Mucosa of stomach (tissue), 1 donor: ENCODE data around the gene RSPO3.
"Not testable (repeated sequence)": the region's sequence is repeated elsewhere in the genome, so short reads cannot be mapped to it uniquely, and the experiment has no call there.

ENCODE experiments used
- H3K27me3 ChIP-seq: one replicate; pipeline ENCODE4 v1.7.0; 2013; ENCODE audit warnings: mild to moderate bottlenecking, low read length; ENCODE audit not compliant: control insufficient read depth, insufficient read depth
- H3K36me3 ChIP-seq: one replicate; pipeline ENCODE4 v1.7.0; 2013; ENCODE audit warnings: low read length; ENCODE audit not compliant: control insufficient read depth, insufficient read depth
- H3K4me1 ChIP-seq: one replicate; pipeline ENCODE4 v1.7.0; 2013; ENCODE audit warnings: mild to moderate bottlenecking, low read length; ENCODE audit not compliant: control insufficient read depth, insufficient read depth
- H3K4me3 ChIP-seq: one replicate; pipeline ENCODE4 v1.7.0; 2013; ENCODE audit warnings: low read length
- H3K9ac ChIP-seq: one replicate; pipeline ENCODE4 v1.7.0; 2013; ENCODE audit warnings: mild to moderate bottlenecking, low read length, moderate library complexity
- H3K9me3 ChIP-seq: one replicate; pipeline ENCODE4 v1.7.0; 2013; ENCODE audit warnings: mild to moderate bottlenecking, low read length, moderate library complexity; ENCODE audit not compliant: control insufficient read depth
- donor health status: Pancreatic carcinoma.

Gene RSPO3

DNA sequence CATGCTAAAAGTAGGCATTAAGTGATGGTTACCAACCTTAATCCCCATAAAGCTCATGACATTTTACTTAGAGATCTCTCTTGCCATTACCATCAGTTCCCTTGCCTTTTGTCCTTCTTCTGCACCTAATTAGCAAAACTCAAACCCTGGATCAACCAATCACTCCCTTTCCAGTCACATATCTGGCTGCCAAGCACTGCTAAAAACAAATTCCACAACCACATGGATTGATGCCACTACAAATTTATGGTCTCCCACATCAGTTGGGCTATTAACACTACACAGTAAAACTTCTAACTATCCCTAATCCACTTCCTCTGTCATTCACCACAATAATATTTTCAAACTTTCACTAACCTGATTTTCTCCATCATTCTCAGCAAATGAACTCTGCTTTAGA is 93.9 kb downstream of the RSPO3 start:
- no peaks in the 10 kb centered on the region for H3K4me1 ChIP-seq
- H3K4me3 ChIP-seq, result no peak overlapping the region
- no peaks in the 10 kb centered on the region for H3K27me3 ChIP-seq
- H3K9ac ChIP-seq, result no peak overlapping the region
- H3K36me3 ChIP-seq, result no peaks in the 10 kb centered on the region
- no peaks in the 10 kb centered on the region for H3K9me3 ChIP-seq

DNA sequence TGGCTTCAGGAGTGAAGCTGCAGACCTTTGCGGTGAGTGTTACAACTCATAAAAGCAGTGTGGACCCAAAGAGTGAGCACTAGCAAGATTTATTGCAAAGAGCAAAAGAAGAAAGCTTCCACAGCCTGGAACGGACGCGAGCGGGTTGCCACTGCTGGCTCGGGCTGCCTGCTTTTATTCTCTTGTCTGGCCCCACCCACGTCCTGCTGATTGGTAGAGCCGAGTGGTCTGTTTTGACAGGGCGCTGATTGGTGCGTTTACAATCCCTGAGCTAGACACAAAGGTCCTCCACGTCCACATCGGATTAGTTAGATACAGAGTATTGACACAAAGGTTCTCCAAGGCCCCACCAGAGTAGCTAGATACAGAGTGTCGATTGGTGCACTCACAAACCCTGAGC is 95.6 kb downstream of the RSPO3 start:
- H3K36me3 ChIP-seq, H3K4me1 ChIP-seq, H3K9ac ChIP-seq, H3K4me3 ChIP-seq, H3K9me3 ChIP-seq, H3K27me3 ChIP-seq: not testable (repeated sequence)

DNA sequence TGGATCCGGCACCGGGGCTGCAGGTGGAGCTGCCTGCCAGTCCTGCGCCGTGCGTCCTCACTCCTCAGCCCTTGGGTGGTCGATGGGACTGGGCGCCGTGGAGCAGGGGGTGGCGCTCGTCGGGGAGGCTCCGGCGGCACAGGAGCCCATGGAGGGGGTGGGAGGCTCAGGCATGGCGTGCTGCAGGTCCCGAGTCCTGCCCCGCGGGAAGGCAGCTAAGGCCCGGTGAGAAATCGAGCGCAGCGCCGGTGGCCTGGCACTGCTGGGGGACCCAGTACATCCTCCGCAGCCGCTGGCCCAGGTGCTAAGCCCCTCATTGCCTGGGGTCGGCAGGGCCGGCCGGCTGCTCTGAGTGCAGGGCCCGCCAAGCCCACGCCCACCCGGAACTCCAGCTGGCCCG is 96.1 kb downstream of the RSPO3 start:
- H3K9ac ChIP-seq, H3K4me1 ChIP-seq, H3K27me3 ChIP-seq, H3K36me3 ChIP-seq, H3K9me3 ChIP-seq, H3K4me3 ChIP-seq: not testable (repeated sequence)

DNA sequence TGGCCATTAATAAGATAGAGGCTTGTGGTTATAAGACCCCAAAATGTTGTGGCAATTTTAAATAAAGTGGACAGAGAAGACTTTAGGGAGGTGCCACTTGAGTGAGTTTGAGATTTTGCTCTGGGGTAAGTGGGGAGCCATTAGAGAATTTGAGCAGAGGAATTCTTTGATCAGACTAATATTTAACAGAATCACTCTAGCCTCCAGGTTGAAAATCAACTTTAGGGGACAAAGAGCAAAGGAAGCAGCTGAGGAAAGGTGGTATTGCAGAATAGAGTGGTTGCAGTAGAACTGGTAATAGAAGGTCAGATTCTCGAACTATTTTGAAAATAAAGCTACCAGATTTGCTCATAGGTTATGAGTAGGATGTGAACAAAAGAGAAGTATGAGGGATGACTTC is 97.5 kb downstream of the RSPO3 start:
- Histone ChIP-seq H3K4me3 (no peak overlapping the region), H3K9ac (no peak overlapping the region), H3K9me3 (no peaks in the 10 kb centered on the region), H3K4me1 (no peaks in the 10 kb centered on the region), H3K27me3 (no peaks in the 10 kb centered on the region), H3K36me3 (no peaks in the 10 kb centered on the region)

DNA sequence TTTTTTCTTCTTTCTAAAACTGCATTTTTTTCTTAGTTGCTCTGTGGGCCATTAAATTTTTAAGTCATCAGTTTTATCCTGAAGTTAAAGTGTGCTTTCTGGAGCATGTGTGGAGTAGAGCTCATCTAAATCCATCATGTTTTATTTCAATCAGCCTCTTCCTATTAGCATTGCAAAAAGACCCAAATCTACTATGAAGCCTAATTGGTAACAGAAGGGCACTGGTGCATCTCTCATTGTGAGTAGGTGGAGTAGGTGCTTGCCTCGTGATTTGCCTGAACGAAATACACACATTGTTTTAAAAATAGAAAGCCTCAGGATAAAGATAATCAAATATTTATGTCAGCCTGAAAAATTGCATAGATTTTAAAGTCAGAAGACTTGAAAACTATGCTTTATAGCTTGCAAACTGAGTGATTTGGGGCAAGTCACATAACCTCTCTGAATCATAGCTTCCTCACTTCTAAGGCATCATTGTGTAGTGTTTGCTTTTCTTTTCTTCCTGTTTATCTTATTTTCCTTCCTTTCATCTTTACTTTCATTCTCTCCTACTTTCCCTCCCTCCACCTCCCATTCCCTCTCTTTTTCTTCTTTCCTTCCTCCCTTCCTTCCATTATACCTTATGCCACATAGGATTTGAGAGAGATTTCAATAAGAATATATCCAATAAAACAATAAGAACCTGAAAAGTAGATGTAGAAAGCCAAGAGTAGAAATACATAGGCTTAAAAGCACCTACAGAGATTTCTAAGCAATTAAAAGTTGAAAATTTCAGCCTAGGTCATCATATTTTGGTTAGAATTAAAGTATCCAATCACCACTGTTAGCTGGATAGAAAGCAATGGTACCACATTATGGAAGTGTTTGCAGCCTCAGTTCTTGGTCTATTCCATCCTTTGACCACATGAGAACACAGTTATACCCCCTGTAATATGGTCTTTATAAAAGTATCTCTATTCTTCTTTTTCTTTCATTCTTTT is 98.6 kb downstream of the RSPO3 start:
- no peaks in the 10 kb centered on the region for H3K27me3 ChIP-seq
- H3K36me3 ChIP-seq, result no peaks in the 10 kb centered on the region
- no peaks in the 10 kb centered on the region for H3K9me3 ChIP-seq
- no peak overlapping the region for H3K4me3 ChIP-seq
- H3K9ac ChIP-seq, result no peak overlapping the region
- no peaks in the 10 kb centered on the region for H3K4me1 ChIP-seq

DNA sequence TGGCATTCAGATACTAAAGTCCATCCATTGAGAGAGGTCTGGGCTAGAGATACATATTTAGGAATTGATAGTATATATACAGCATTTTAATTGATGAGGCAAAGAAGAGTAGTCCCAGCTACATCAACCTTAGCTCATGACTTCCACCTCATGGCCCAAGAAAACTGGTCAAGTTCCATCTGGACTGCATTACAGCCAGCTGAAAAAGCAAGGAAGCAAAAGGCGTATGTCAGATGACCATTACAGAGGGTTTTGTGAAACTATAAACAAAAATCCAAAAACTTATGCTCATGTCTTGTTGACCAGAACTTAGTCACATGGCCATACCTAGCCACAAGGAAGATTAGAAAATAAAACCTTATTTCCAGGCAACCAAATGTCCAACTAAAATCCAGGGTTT is 101.4 kb downstream of the RSPO3 start:
- H3K27me3 ChIP-seq, result no peaks in the 10 kb centered on the region
- H3K36me3 ChIP-seq, result no peaks in the 10 kb centered on the region
- H3K9ac ChIP-seq, result no peak overlapping the region
- no peaks in the 10 kb centered on the region for H3K4me1 ChIP-seq
- H3K4me3 ChIP-seq, result no peak overlapping the region
- H3K9me3 ChIP-seq, result no peaks in the 10 kb centered on the region

DNA sequence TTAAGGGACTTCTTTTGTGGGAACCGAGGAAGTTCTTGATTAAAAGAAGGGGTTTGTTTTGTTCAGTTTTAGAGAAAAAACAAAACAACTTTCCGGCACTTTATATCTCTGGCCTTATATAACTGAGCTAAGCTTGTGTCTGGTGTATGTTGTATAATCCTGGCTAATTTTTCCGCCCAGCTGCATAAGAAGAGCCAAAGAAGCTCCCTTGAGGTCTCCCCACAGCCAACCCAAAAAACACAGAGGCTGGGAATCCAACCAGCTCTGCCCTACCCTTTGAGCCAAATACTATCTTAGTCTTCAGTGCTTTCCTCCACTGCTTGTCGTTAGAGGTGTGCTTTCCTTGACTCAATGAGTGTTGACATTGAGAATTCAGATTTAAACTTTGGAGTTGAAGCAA is 102.7 kb downstream of the RSPO3 start:
- Histone ChIP-seq H3K4me1 (no peaks in the 10 kb centered on the region), H3K9ac (no peak overlapping the region), H3K9me3 (no peaks in the 10 kb centered on the region), H3K36me3 (no peaks in the 10 kb centered on the region), H3K4me3 (no peak overlapping the region), H3K27me3 (no peaks in the 10 kb centered on the region)

DNA sequence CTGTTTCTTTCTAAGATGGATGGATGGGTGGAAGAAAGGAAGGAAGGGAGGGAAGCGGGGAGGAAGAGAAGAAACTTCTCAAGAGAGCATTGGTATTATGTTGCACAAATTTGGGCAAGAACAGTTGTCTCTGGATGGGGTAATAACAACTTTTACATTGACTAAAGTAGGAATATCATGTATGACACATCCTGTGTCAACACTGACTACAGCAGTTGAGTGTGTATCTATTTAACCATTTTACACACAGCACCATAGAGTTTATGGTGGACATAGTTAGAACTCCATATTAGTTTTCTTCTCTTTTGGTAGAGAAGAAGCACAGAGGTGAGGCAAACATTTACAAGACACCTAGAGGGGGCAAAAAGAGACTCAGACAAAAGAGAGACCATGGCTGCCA is 103.9 kb downstream of the RSPO3 start:
- Histone ChIP-seq H3K4me1 (no peaks in the 10 kb centered on the region), H3K9ac (no peak overlapping the region), H3K36me3 (no peaks in the 10 kb centered on the region), H3K27me3 (no peaks in the 10 kb centered on the region), H3K9me3 (no peaks in the 10 kb centered on the region), H3K4me3 (no peak overlapping the region)

DNA sequence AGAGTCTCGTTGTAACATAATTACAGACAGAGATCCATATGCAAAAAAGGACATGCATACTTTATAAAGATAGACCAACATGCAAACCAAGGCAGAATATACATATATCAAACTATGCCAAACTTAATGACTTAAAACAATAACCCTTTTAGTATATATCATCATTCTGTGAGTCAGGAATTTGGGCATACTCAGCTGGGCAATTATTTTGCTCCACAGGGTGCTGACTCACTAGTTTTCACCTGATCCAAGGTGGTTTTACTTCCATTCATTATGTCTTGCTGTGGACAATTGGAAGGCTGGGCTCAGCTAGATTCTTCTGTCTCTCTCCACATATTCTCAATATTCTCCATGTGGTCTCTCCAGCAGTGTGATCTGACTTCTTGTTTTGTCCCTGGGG is 107.0 kb downstream of the RSPO3 start:
- Histone ChIP-seq H3K9me3 (no peaks in the 10 kb centered on the region), H3K4me3 (no peak overlapping the region), H3K9ac (no peak overlapping the region), H3K27me3 (no peaks in the 10 kb centered on the region), H3K4me1 (no peaks in the 10 kb centered on the region), H3K36me3 (no peaks in the 10 kb centered on the region)

DNA sequence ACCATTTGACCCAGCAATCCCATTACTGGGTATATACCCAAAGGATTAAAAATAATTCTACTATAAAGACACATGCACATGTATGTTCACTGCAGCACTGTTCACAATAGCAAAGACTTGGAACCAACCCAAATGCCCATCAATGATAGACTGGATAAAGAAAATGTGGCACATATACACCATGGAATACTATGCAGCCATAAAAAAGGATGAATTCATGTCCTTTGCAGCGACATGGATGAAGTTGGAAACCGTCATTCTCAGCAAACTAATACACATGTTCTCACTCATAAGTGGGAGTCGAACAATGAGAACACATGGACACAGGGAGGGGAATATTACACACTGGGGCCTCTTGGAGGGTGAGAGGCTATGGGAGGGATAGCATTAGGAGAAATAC is 115.3 kb downstream of the RSPO3 start:
- H3K9me3 ChIP-seq, H3K4me3 ChIP-seq, H3K9ac ChIP-seq, H3K36me3 ChIP-seq, H3K27me3 ChIP-seq, H3K4me1 ChIP-seq: not testable (repeated sequence)

DNA sequence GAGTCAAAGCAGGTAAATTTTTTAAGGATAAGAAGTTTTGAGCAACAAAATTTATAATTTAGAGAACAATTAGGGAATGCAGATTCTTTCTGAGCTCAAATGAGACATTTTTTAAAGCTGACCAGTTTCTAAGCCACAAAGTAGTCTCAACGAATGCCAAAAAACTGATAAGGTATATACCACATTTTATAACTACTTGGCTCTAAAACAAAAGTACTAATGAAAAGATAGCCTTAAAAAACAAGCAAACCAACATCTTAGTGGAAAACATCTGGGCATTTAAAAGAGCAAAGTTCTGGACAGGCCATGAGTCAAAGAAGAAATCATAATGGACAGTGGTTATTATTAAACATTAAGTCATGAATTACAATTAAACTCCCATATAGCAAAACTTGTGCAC is 125.0 kb downstream of the RSPO3 start:
- Histone ChIP-seq H3K27me3 (no peaks in the 10 kb centered on the region), H3K4me3 (no peak overlapping the region), H3K36me3 (no peaks in the 10 kb centered on the region), H3K9ac (no peak overlapping the region), H3K9me3 (no peaks in the 10 kb centered on the region), H3K4me1 (no peaks in the 10 kb centered on the region)
